ENCODE data around the gene DCTD.

DNA sequence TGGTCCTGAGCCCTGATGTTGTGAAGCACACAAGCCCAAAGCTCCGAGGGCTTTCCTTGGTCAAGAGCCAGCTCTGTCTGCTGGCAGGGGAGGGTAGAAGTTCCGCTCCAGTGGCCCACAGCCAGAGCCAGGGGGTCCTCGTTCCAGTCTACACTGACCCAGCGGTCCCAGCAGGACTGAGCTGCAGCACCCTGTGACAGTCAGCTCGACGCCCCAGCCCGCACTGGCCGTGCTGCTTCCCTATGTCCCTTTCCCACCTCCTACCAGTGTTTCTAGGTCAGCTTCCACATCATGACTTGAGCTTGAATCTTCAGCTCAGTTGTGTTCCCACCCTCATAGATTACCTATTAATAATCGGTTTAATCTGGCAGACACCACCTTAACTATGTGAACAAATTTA is 22.5 kb upstream of the DCTD start:
- TF ChIP-seq, protein P1, sequence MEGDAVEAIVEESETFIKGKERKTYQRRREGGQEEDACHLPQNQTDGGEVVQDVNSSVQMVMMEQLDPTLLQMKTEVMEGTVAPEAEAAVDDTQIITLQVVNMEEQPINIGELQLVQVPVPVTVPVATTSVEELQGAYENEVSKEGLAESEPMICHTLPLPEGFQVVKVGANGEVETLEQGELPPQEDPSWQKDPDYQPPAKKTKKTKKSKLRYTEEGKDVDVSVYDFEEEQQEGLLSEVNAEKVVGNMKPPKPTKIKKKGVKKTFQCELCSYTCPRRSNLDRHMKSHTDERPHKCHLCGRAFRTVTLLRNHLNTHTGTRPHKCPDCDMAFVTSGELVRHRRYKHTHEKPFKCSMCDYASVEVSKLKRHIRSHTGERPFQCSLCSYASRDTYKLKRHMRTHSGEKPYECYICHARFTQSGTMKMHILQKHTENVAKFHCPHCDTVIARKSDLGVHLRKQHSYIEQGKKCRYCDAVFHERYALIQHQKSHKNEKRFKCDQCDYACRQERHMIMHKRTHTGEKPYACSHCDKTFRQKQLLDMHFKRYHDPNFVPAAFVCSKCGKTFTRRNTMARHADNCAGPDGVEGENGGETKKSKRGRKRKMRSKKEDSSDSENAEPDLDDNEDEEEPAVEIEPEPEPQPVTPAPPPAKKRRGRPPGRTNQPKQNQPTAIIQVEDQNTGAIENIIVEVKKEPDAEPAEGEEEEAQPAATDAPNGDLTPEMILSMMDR (IDR thresholded peaks at IDR 0.05), result no peak
- TF ChIP-seq POLR2A (IDR thresholded peaks at IDR 0.05), result no peak

All from body of pancreas (tissue), 4 donors.